Stomach (tissue), 4 donors: ENCODE data around the gene BTBD6.

Source experiments
- POLR2AphosphoS5 ChIP-seq, 3 donors: sonication (generic); formaldehyde crosslinking; IDR thresholded peaks; one replicate each; pipeline ENCODE4 v1.6.1; 2016; ENCODE audit warnings: antibody characterized with exemption in 3 of 3
- TF ChIP-seq, protein P1 (sequence below), 7 experiments: fragments of 450-650 bp in 4 of 7; fragments of 200-600 bp in 3 of 7; sonication (generic) in 3 of 7; IDR thresholded peaks; one replicate each; pipeline ENCODE4 v1.5.1; 2016 to 2019; ENCODE audit warnings: antibody characterized with exemption in 7 of 7, control low read depth in 2 of 7, mild to moderate bottlenecking in 1 of 7

DNA sequence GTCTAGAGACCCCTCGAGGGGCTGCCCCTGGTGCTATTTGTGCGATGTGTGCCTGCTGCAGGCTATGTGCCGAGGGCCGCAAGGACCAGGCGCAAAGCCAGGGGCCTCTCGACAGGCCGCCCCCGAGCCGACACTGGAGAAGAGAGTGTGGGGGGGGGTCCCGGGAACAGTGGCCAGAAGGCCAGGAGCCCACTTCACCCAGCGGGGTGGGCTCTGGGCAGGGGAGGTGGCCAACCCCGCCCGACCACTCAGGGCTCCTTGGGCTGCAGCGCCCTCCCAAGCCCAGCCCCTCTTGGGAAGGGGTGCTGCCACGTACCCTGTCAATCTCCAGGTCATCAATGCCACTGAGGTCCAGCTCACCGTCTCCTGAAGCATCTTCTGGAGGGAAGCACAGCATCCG lies 28.6 kb upstream of the BTBD6 start:
- no peak for TF ChIP-seq POLR2AphosphoS5 (IDR thresholded peaks at IDR 0.05)
- TF ChIP-seq, protein P1, sequence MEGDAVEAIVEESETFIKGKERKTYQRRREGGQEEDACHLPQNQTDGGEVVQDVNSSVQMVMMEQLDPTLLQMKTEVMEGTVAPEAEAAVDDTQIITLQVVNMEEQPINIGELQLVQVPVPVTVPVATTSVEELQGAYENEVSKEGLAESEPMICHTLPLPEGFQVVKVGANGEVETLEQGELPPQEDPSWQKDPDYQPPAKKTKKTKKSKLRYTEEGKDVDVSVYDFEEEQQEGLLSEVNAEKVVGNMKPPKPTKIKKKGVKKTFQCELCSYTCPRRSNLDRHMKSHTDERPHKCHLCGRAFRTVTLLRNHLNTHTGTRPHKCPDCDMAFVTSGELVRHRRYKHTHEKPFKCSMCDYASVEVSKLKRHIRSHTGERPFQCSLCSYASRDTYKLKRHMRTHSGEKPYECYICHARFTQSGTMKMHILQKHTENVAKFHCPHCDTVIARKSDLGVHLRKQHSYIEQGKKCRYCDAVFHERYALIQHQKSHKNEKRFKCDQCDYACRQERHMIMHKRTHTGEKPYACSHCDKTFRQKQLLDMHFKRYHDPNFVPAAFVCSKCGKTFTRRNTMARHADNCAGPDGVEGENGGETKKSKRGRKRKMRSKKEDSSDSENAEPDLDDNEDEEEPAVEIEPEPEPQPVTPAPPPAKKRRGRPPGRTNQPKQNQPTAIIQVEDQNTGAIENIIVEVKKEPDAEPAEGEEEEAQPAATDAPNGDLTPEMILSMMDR (IDR thresholded peaks at IDR 0.05) = no peak
